Ureter (tissue), 1 donor: ENCODE data around the gene HOXD11. TPM values are rescaled to one million over a fixed set of nuclear protein-coding genes. Genes with fewer than 3 reads are reported as not detected.

Source experiments
- DNase-seq: peaks from one replicate; pipeline ENCODE4 v3.0.0-alpha.2; 2020; ENCODE audit warnings: low spot score
- total RNA-seq: library from RNA; stranded (reverse); gene quantifications from one replicate; pipeline ENCODE4 v1.2.4, GENCODE V29; 2023
- donor health status: DM: yes; HTN: yes; CAD: no.

The HOXD11 gene
- total RNA-seq, 1 donor from 2014 or later: 1.2 TPM

DNA sequence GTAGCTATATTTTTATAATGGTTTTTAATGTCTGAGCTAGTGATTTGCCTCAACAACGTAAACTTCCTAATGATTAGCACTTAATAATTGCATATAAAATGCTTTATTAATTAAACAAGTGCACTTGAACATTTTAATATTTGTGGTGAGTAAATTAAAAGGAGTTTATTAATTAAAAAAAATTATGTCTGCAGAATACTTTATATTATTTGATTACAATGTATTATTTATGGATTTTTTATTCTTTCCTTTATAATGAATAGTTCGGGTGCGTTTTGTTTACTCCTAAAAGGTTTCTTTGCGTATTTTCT lies 24.7 kb downstream of the HOXD11 start:
- DNase-seq: no peak

DNA sequence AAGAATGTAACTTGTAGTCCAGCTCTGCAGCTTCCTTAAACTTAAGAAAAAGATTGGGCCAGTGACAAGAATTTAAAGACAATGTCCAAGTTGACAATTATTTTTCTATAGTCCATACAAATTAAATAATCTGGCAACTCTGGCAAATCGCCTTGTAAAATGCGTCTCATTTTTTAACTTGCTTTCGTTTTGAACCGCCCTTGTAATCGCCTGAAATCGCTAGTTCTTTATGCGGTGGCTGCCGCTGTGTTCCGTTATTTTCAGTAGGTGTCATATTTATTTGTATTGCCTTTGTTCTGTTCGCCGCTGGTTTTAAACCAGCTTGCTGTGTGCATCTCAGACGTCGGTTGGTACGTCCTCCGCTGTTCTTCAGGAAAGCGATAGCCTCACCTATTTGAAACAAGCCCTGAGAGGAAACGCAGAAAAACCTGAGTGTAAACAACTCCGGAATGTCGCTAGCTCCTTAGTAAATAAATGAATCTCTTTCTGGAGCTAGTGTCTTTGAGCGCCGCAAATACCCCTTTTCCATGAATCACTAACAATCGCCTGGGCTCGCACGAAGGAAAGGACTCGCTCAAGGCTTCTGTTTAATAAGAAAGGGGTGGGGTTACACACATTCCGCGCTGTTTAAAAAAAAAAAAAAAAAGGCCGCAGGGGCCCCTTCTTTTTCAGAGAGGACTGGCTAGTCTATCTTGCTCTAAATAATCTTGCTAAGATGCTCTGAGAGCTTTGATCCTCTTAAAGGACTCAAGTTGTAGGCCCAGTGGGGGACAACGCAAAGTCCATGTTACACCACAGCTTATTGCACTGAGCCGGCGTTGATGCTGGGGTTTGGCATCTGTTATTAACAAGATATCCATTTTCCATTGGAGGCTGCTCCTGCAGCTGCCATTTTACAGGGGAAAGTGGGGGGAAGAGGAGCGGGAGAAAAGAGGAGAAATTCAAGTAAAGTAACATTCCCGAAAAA lies 25.4 kb downstream of the HOXD11 start:
- DNase-seq: peak; percentile 43

DNA sequence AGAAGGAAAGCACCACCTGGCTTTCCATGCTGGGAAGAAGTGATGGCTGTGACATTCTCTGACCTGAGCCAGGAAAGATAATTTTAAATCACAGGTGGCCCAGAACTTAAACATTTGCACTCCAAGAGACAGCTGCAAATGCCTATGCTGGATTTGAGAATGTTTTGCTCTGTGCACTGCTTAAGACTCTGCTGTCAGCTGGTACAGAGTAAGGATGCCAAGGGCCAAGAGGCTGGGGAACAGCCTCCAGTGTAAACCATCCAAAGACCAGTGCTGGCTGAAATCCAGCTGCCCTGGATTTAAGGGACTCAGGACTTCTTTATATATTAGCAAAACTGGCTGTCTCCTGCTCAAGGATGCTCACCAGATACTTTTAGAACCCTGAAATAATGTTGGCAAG lies 26.3 kb downstream of the HOXD11 start:
- peak; percentile 43 for DNase-seq

DNA sequence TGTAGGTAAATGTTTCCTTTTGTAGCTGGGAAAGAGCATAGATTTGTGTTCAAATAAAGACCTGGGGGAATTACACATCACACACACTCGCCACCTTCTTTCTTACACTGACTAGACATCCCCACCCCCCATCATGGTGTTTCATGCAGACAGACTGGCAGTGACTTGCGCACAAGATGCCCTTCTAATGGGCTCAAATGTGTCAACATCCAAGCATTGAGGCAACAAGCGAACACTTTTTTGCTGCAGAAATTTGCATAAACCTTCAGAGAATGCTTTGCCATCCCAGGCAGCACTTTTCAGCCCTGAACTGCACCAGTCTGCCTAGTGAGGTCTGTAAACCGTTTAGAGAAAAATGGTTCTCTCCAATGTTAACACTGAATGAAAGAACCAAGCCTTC lies 27.0 kb downstream of the HOXD11 start:
- no peak for DNase-seq

DNA sequence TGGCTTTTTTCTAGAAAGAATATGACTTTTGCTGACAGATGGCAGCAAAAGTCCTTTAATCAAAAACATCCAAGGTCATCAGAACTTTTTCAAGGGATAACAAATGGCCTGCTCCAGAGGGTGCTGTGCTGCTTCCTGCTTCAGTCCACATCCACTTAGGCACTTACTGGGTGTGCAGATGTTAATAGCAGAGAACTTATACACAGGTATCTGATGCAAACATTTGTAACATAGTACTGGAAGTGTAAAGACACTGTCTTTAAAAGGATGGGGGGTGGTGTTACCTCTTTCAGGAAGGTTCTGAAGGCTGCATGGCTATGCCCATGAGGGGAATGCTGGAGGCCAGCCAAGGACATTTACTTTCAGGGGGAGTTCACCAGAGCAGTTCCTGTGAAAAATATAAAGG lies 28.0 kb downstream of the HOXD11 start:
- DNase-seq: no peak

DNA sequence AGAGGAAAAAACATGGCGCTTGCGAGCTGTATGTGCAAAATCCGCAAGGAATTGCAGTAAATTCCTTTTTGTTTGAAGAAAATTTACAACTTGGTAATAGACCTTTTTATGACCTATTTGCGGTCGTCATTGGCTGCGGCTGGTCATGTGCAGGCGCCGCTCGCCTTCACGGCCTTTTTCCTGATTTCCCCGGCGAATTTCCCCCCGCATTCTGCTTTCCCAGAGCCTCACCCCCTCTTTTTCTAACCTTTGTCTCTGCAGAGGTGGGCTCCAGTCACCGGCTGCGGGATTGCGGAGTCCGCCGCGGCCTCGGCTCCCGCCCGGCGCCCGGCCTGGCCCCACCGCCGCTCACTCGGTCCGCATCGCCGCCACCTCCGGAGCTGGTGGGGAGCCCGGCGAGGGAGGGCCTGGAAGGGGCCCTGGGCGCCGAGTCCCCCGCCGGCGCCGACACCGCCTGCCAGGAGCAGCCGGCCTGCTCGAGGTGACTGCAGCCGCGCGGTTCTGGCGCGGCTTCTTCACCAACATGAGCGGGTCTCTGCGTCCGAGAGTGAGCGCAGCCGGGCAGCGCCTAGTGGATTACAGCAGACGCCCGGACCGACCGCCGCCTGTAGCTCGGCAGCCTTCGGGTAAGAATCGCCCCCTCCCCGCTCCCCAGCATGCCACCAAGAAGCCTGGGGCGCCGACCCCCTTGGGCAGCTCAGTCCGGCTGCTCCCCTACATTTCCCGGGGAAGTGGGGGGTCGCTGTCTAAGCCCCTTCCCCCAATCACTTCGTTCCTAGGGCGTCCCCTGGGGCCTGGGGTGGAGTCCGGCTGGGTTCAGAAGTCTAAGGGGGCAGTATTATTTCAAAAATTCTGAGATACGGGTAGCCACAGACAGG lies 29.5 kb downstream of the HOXD11 start:
- peak; percentile 51 for DNase-seq

DNA sequence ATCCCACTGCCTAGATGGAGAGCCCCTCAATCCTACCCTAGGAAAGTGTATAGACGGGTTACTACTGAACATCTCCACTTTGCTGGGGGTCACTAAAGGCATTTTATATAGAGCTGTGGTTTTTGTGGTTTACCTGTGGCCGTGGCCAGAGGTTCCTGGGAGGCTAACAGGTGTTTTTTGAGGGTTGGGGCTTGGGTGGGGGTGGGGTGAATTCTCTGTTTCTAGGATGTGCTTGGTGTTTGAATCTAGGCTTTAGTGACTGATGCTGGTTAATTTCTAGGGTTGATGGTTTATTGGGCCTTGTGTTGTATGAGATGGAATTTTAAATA lies 30.1 kb downstream of the HOXD11 start:
- no peak for DNase-seq

DNA sequence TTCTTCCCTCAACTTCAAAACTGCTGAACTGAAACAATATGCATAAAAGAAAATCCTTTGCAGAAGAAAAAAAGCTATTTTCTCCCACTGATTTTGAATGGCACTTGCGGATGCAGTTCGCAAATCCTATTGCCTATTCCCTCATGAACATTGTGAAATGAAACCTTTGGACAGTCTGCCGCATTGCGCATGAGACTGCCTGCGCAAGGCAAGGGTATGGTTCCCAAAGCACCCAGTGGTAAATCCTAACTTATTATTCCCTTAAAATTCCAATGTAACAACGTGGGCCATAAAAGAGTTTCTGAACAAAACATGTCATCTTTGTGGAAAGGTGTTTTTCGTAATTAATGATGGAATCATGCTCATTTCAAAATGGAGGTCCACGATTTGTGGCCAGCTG lies 30.8 kb downstream of the HOXD11 start:
- no peak for DNase-seq

DNA sequence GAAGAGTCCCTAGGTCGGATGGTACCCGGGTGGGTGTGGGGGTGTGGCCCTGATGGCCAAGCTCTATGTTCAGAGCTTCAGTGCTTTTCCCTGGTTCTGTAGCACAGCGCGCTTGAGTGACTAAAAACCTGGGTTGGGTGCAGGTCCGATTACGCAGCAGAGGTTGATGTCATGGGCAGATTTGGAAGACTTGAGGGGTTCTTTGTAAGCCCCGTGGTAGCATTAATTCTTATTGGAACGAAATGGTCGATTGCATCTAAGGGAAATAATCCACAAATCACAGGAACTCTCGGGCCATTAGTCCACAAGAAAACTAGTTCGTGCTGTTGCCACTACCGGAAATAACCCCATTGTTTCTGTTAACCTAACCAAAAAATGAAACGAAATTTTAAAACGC lies 31.4 kb downstream of the HOXD11 start:
- DNase-seq: peak; percentile 44

DNA sequence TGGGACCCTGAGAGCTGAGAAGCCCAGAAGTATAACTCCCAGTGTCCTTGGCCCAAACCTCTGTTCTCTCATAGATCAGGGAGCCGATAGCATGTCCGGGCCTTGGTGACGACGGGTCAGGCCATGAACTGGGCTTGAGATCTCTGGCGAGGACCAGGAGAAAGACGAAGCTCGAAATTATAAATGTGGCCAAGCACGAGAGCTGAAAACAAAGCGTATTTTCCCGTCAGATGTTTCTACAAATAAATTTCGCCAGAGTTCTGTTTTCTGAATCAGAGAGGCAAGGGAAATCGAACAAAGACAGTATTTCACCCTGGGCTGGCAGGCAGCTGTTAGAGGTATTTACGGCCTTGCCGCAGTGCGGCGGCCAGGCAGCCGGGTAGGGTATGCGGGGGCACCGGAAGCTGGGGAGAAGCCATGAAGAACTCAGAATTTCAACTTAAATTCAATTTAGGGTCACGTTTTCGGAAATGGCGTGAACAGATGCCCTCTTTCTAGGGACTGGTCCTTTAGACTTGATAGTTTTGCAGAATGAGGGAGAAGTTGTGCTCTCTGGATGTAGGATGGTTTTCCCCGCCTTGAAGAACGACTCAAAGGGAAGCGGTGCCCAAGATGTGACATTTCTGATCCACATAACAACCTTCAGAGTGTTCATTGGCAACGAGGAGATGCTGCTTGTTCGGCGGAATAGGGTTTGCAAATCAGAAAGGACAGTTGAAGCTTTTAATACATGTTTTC lies 32.0 kb downstream of the HOXD11 start:
- peak; percentile 42 for DNase-seq

DNA sequence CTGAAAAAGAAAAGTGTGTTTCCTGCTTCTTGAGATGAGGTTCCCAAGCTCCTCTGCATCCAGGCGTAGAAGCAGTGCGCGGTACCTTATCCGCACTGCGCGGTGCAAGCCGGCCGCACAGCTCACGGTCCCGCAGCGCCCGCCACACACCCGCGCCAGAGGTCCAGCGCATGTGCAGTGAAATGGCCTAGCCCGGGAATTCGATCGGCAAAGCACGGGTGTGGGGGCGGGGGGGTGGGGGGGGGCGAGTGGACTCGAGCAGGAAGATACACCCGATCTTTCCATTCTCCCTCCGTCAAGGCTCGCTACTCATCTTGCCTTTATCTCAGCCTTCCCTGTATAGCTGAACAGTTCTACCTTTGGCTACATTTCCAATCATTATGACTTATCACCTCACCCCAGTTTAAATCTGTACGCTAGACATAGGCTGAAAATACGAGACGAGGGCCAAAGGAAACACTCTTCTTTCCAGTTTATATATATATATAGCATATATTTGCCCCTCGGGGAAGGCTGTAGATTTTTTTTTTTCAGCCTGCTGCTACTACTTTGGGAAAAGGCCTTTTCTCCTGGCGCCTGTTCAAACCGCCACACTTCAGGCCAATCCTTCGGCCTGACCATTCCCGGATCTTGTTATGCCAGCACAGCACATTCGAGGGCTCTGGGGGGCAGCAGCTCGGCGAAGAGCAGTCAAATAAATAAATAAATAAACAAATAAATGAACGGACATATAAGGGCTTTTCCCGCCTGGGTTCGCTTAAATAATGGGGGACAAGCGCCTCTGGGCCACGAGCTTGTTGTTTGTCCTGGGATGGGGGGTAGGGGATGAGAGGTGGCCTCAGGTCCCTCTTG lies 32.8 kb downstream of the HOXD11 start:
- DNase-seq: peak; percentile 50

DNA sequence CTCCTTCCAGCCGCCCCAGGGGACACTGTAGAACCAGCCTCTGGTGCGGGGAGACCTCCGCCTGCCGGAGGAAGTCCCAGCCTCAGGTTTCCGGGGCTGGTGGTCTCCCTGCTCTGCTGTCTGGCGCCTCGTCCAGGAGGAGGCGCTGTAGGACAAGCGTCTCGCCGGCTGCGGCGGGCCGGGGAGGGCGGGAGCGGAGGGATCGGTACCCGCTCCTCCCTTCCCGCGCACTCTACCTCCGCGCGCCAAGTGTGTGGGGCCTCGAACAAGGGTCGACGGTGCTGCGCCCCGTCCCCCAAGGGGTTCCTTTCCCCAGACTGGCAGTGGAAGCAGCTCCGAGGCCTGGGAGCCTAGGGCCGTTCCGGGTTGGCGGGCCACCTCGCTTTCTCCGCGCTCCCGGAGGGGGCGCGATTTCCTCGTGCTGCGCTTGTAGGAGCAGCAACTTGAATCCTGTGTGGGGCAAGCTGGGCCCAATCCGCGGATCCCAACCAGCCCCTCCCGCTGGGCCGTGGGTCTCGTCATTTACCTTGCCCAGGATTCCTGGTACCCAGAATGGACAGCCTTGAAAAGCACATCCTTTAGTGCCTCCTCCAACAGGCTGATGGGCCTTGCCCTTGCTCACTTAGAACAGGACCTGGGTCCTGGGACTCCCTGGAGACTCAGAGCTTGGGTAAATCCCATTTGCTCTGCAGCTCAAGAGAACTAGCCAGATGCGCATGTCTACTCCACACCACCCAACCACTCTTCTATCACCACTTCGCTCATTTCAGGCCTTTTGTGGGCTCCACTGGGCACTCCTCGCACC lies 33.6 kb downstream of the HOXD11 start:
- peak; percentile 83 for DNase-seq

DNA sequence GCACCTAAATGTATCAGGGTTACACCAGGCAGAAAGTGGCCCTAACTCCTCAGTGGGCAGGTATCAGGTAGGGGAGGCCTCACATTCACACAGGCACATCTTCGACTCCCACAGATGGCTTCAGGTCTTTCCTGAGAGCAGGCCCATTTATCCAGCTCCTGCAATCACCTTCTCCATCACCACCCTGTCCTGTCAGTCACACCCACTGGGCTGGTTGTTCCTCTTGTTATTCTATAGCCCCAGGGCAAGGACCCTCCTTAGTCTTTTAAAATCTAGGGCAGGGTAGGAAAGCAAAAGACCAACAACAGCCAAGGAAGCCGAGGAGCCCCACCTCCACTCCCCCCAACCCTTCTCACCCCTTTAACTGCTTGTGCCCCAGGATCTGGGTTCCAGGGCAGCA lies 35.2 kb downstream of the HOXD11 start:
- no peak for DNase-seq

DNA sequence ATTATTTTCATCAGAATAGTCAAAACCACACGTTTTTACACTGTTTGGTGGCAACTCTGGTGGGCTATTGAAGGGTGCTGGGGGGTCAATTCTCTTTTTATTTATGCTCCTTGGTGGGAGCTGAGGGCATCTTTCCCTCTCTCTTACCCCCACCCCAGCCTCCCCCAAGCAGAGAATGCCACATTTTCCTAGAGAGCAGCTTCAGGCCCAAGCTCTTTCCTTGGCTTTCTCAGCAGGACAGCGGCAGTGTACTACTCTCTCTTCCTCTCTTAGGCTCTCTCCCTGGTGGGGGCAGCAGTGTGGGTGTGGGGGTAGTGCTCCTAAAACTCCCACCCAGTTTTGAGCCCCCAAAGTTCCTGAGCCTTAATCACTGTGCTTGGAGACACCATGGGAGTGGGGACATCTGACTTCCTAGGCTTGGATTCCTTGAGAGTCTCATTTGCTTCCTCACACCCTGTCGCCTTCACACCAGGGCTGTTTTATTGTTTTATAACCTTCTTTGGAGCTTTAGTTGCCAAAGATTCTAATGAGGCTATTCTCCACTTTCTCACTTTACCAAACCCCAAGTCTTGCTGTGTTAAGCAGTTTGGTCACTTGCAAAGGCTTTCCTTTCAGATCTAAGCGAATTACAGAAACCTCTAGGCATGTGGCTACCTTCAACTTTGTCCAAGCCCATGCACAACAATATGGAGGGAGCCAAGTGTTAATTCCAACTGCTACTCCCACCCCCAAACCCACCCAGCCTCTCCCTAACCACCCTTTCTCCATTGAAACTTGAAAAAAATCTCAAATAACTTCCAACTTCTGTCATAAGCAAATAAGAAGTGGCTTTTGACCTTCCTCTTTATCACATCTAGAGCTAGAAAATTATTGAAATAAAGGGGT lies 38.2 kb downstream of the HOXD11 start:
- DNase-seq: no peak

DNA sequence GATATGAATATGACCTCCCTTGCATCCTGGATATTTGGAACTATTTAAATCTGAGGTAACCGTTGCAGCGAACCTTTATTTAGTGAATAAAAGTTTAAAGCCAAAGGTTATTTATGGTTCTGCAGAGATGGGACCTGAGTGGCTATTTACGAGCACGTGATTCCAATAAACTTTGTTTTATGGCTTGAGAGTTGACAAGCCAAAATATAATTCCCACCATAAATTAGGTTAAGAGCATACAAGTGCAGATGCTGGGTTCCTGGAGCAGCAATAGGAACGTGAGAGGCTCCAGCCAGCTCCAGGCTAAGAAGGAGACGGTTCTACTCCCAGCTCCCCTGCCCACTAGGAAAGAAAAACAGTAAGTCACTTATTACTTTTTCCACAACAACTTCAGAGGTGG lies 39.0 kb downstream of the HOXD11 start:
- no peak for DNase-seq

DNA sequence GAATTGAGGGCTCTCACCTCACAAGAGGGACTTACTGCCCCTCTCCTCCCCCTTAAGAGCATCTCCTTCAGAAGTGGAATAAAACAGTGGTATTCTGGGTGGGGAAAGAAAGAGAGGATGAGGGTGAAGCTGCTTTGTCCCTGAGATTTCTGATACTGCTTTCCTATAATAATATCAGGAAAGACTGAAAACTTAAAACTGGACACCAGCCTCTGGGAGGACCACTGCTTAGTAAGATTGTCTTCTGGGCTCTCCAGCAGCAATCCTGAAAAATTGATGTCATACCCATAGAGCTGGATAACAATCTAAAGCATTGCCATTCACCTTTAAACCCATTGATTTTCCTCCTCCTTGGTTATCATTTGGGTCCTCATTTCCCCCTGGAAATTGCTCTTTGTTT lies 39.6 kb downstream of the HOXD11 start:
- no peak for DNase-seq

DNA sequence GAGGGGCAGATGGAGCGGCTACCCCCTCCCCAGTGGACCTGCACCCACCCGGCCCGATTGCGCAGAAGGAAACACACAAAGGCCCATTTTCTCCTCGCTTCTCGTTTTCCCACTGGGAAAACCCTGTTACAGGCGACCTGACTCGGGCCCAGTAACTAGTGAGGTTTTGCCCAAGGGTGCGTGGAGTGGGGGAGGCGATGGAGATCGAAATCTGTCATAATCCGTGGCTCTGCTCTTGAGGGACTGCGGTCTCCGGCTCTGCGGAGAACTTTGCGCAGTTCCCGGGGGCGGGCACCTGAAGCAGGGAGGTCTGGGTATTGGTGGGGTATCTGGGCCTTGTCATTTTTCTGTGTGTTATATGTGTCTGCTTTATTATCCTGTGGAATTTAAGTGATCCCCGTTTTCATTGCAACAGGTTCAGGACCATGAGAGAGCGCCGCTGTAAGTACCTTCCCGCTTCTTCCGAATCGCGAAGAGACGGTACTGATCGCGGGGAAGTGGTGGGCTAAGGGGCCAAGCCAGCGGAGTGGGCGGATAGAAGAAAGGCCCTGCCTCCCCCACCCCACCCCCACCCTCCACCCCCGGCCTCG lies 40.2 kb downstream of the HOXD11 start:
- DNase-seq: no peak

DNA sequence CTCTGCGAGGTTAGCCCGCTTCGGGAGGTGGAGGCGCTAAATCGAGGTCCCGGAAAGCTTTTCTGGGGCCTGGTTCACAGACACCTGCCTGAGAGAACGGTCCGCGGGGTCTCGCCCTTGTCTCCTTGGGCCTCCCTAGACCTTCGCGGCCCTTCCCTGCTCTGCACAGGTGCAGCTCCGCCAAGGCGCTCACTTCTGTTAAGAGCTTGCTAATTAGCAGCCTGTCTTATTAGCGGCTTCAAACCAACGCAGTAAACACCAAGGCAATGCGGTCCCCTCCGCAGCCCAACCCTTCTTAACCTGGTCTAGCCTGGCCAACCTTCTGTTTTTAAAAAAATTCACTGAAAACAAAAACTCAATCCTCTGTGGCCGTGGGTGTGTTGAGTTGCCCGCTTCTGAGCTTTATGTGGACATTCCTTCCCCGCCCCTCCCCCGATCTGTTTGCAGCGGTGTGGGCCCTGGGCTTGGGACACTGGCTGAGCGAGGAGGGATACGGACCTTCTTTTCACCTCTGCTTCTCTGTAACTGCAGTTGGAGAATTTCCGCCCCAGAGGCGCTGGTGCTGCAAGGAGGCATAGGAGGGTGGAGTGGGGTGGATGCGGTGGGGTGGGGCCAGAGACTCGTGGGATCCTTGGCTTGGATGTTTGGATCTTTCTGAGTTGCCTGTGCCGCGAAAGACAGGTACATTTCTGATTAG lies 40.9 kb downstream of the HOXD11 start:
- peak; percentile 70 for DNase-seq
